Nephron progenitor cell (in vitro differentiated cells): ENCODE data around the gene MAPRE2.

Source experiments
- DNase-seq: peaks from one replicate; pipeline ENCODE4 v3.0.0; 2021
- H3K27ac Mint-ChIP-seq: 2 replicates; pipeline ENCODE4 v1.8.0; 2021; ENCODE audit warnings: mild to moderate bottlenecking, moderate library complexity, mixed read lengths
- H3K27me3 Mint-ChIP-seq: 2 replicates; pipeline ENCODE4 v1.8.0; 2021; ENCODE audit warnings: mild to moderate bottlenecking, low read depth, mixed read lengths; ENCODE audit not compliant: poor library complexity
- H3K36me3 Mint-ChIP-seq: 2 replicates; pipeline ENCODE4 v1.8.0; 2021; ENCODE audit warnings: low read depth, mixed read lengths
- H3K4me1 Mint-ChIP-seq: 2 replicates; pipeline ENCODE4 v1.8.0; 2021; ENCODE audit warnings: mixed read lengths
- H3K4me3 Mint-ChIP-seq: 2 replicates; pipeline ENCODE4 v1.8.0; 2021; ENCODE audit warnings: mild to moderate bottlenecking, moderate library complexity, mixed read lengths
- H3K9me3 Mint-ChIP-seq: 2 replicates; pipeline ENCODE4 v1.8.0; 2021; ENCODE audit warnings: mild to moderate bottlenecking, moderate library complexity, mixed read lengths
- CTCF ChIP-seq: fragments of 200-600 bp; sonication (generic); IDR thresholded peaks from 2 replicates; pipeline ENCODE4 v1.5.0; 2021; ENCODE audit warnings: antibody characterized with exemption

MAPRE2 gene

GRCh38 chr18:35112696-35113095 lies 71.5 kb downstream of the MAPRE2 start:
- peaks cover 17% of the 10 kb centered on the region for H3K4me1 Mint-ChIP-seq
- H3K4me3 Mint-ChIP-seq: no peak overlapping the region
- peaks cover 3% of the 10 kb centered on the region for H3K27me3 Mint-ChIP-seq
- no peak for DNase-seq
- no peak overlapping the region for H3K27ac Mint-ChIP-seq
- peaks cover 59% of the 10 kb centered on the region for H3K9me3 Mint-ChIP-seq
- peaks cover 78% of the 10 kb centered on the region for H3K36me3 Mint-ChIP-seq
- no peak for TF ChIP-seq CTCF

- Mint-ChIP-seq H3K9me3 (peaks cover 43% of the 10 kb centered on the region), H3K27me3 (peaks cover 3% of the 10 kb centered on the region), H3K36me3 (peaks cover 62% of the 10 kb centered on the region), H3K4me1 (peaks cover 33% of the 10 kb centered on the region), H3K27ac (peak overlapping the region; percentile 29), H3K4me3 (no peak overlapping the region)
- no peak for DNase-seq
- TF ChIP-seq CTCF: no peak
These were observed 73.1 kb downstream of the MAPRE2 start for GRCh38 chr18:35114305-35114704.

- no peak for DNase-seq
- H3K9me3 Mint-ChIP-seq: peaks cover 19% of the 10 kb centered on the region
- TF ChIP-seq CTCF: no peak
- peaks cover 37% of the 10 kb centered on the region for H3K36me3 Mint-ChIP-seq
- peaks cover 3% of the 10 kb centered on the region for H3K27me3 Mint-ChIP-seq
- H3K27ac Mint-ChIP-seq: peak overlapping the region; percentile 24
- H3K4me1 Mint-ChIP-seq: peaks cover 49% of the 10 kb centered on the region
- H3K4me3 Mint-ChIP-seq: no peak overlapping the region
These were observed 75.6 kb downstream of the MAPRE2 start for GRCh38 chr18:35116784-35117318.

GRCh38 chr18:35117372-35117771 lies 76.2 kb downstream of the MAPRE2 start:
- H3K27ac Mint-ChIP-seq: no peak overlapping the region

GRCh38 chr18:35117951-35118411 lies 76.8 kb downstream of the MAPRE2 start:
- peaks cover 26% of the 10 kb centered on the region for H3K36me3 Mint-ChIP-seq
- no peak overlapping the region for H3K4me3 Mint-ChIP-seq
- DNase-seq: peak; percentile 15

More at GRCh38 chr18:35117372-35117771, 76.2 kb downstream of the MAPRE2 start:
- Mint-ChIP-seq H3K4me3 (no peak overlapping the region), H3K9me3 (peaks cover 13% of the 10 kb centered on the region), H3K36me3 (peaks cover 32% of the 10 kb centered on the region), H3K27me3 (no peaks in the 10 kb centered on the region), H3K4me1 (peaks cover 54% of the 10 kb centered on the region)
- no peak for DNase-seq
- TF ChIP-seq CTCF: no peak

More at GRCh38 chr18:35117951-35118411, 76.8 kb downstream of the MAPRE2 start:
- Mint-ChIP-seq H3K27ac (peak overlapping the region; percentile 99), H3K9me3 (peaks cover 7% of the 10 kb centered on the region), H3K27me3 (no peaks in the 10 kb centered on the region), H3K4me1 (peaks cover 60% of the 10 kb centered on the region)
- no peak for TF ChIP-seq CTCF
